Lower lobe of right lung (tissue), 2 donors: Measurements from ENCODE around the gene AEBP1. TPM values are rescaled to one million over a fixed set of nuclear protein-coding genes. Genes with fewer than 3 reads are reported as not detected.

Experiments
- ATAC-seq, 2 donors: fragments of 200-7000 bp; cut with Tn5 transposase; one replicate each; pipeline ENCODE4 v1.9.1; 2020 to 2022; ENCODE audit warnings: mild to moderate bottlenecking in 2 of 2, moderate library complexity in 2 of 2
- DNase-seq: peaks from one replicate; pipeline ENCODE4 v3.0.0-alpha.2; 2020
- H3K27ac ChIP-seq: fragments of 200-600 bp; one replicate; pipeline ENCODE4 v1.8.0; 2022
- H3K27me3 ChIP-seq: fragments of 200-600 bp; one replicate; pipeline ENCODE4 v1.8.0; 2022; ENCODE audit warnings: low read depth
- H3K36me3 ChIP-seq: fragments of 200-600 bp; one replicate; pipeline ENCODE4 v1.8.0; 2022; ENCODE audit warnings: mild to moderate bottlenecking
- H3K4me1 ChIP-seq: fragments of 200-600 bp; one replicate; pipeline ENCODE4 v1.8.0; 2022
- H3K4me3 ChIP-seq: fragments of 200-600 bp; one replicate; pipeline ENCODE4 v1.8.0; 2022; ENCODE audit warnings: mild to moderate bottlenecking
- H3K9me3 ChIP-seq: fragments of 200-600 bp; one replicate; pipeline ENCODE4 v1.8.0; 2022
- CTCF ChIP-seq: fragments of 200-600 bp; IDR thresholded peaks from one replicate; pipeline ENCODE4 v1.8.0; 2022; ENCODE audit warnings: antibody characterized with exemption, mild to moderate bottlenecking
- intact Hi-C: fragments of 100-400 bp; cut with DNase I; formaldehyde crosslinking; loops from one replicate; pipeline ENCODE4 v1.11.0; 2022
- total RNA-seq: library from RNA; stranded (reverse); fragmentation: NEBNext Ultra II Directional; extraction: Animal tissue kit (Norgen Biotek cat#: 25700); gene quantifications from one replicate; pipeline ENCODE4 v1.2.1, GENCODE V29; 2021
- donor health status: DM: no; HTN: yes; CAD: no; lungs with severe emphysema.

The AEBP1 gene
- total RNA-seq, 1 donor from 2014 or later: 82.5 TPM

GRCh38 chr7:44065431-44066110 lies 38.6 kb upstream of the AEBP1 start, which contains the start of gene PGAM2:
PGAM2 (minus strand) TSS chr7:44065567; CDS start chr7:44065529, 38 bp downstream.
- Histone ChIP-seq H3K4me1 (peaks cover 28% of the 10 kb centered on the region), H3K4me3 (no peak within 1 kb of the TSS), H3K27me3 (no peaks in the 10 kb centered on the region), H3K27ac (no peak within 1 kb of the TSS), H3K36me3 (peaks cover 19% of the 10 kb centered on the region), H3K9me3 (no peaks in the 10 kb centered on the region)
- DNase-seq (peak; percentile 50), ATAC-seq (peak; percentile 8 to 23)
- intact Hi-C loops: no loop called here
- no peak for TF ChIP-seq CTCF

- ATAC-seq: no peak
- no peak for TF ChIP-seq CTCF
- Histone ChIP-seq H3K4me1 (peaks cover 28% of the 10 kb centered on the region), H3K9me3 (no peaks in the 10 kb centered on the region), H3K36me3 (peaks cover 13% of the 10 kb centered on the region), H3K27ac (no peak overlapping the region), H3K4me3 (no peak overlapping the region), H3K27me3 (no peaks in the 10 kb centered on the region)
- no peak for DNase-seq
- intact Hi-C loops: no loop called here
Observed at GRCh38 chr7:44066111-44066460, 38.1 kb upstream of the AEBP1 start.

- H3K4me1 ChIP-seq: peaks cover 29% of the 10 kb centered on the region
- H3K9me3 ChIP-seq: no peaks in the 10 kb centered on the region
- no peaks in the 10 kb centered on the region for H3K27me3 ChIP-seq
- intact Hi-C loops: no loop called here
- DNase-seq (peak; percentile 44), ATAC-seq (no peak)
- H3K36me3 ChIP-seq: peaks cover 9% of the 10 kb centered on the region
- no peak overlapping the region for H3K27ac ChIP-seq
- TF ChIP-seq CTCF: no peak
- no peak overlapping the region for H3K4me3 ChIP-seq
Observed at GRCh38 chr7:44066494-44067063, 37.6 kb upstream of the AEBP1 start.

- intact Hi-C loops: no loop called here
- Histone ChIP-seq H3K4me1 (peaks cover 36% of the 10 kb centered on the region), H3K27ac (no peak overlapping the region), H3K27me3 (no peaks in the 10 kb centered on the region), H3K4me3 (no peak overlapping the region), H3K36me3 (peaks cover 4% of the 10 kb centered on the region), H3K9me3 (no peaks in the 10 kb centered on the region)
- ATAC-seq: no peak
- peak; percentile 41 for DNase-seq
- TF ChIP-seq CTCF: no peak
Observed at GRCh38 chr7:44067064-44067951, 36.8 kb upstream of the AEBP1 start.

- Histone ChIP-seq H3K36me3 (peaks cover 10% of the 10 kb centered on the region), H3K27me3 (no peaks in the 10 kb centered on the region), H3K4me3 (no peak overlapping the region), H3K9me3 (no peaks in the 10 kb centered on the region), H3K27ac (no peak overlapping the region), H3K4me1 (peaks cover 42% of the 10 kb centered on the region)
- TF ChIP-seq CTCF: no peak
- peak; percentile 39 for DNase-seq
- ATAC-seq: no peak
- intact Hi-C loops: no loop called here
Observed at GRCh38 chr7:44068054-44068453, 36.1 kb upstream of the AEBP1 start.
